PC-3 (cell line): ENCODE results near the gene EZH1. TPM values are rescaled to one million over a fixed set of nuclear protein-coding genes. Genes with fewer than 3 reads are reported as not detected.

Experiments used
- ATAC-seq: fragments of 200-7000 bp; cut with Tn5 transposase; 2 replicates; pipeline ENCODE4 v1.9.1; 2020; ENCODE audit warnings: mild to moderate bottlenecking, moderate library complexity
- BruUV-seq: library from RNA; stranded (reverse); fragments of 400-500 nt; replicated peaks from 2 replicates; lab custom pipeline; 2021; lab: Mats Ljungman, UMichigan
- CTCF ChIA-PET: fragments of 300-600 bp; sonication (Branson Sonifier 250); formaldehyde crosslinking; loops from one replicate; lab custom pipeline; 2022; ENCODE audit warnings: antibody characterized with exemption; lab: Charles Lee
- POLR2A ChIA-PET: fragments of 300-600 bp; sonication (Branson Sonifier 250); formaldehyde crosslinking; loops from one replicate; lab custom pipeline; 2022; ENCODE audit warnings: antibody characterized with exemption; ENCODE audit not compliant: unreplicated experiment; lab: Charles Lee
- DNase-seq: peaks from one replicate; pipeline ENCODE4 v3.0.0-alpha.2; 2015
- H2AFZ ChIP-seq: fragments of 300-600 bp; sonication (generic); 2 replicates; pipeline ENCODE4 v1.6.0; 2016; ENCODE audit warnings: antibody characterized with exemption, low read length
- H3F3A ChIP-seq: fragments of 300-600 bp; sonication (generic); one replicate; pipeline ENCODE4 v1.6.0; 2017; ENCODE audit warnings: antibody characterized with exemption, low read length, control low read depth, mild to moderate bottlenecking; ENCODE audit not compliant: unreplicated experiment
- H3K27ac ChIP-seq: fragments of 300-600 bp; sonication (generic); 2 replicates; pipeline ENCODE4 v1.5.1; 2016; ENCODE audit warnings: mild to moderate bottlenecking, low read length
- H3K27me3 ChIP-seq: fragments of 300-600 bp; sonication (generic); 2 replicates; pipeline ENCODE4 v1.6.1; 2016; ENCODE audit warnings: low read length, mixed read lengths
- H3K36me3 ChIP-seq: fragments of 300-600 bp; sonication (generic); 2 replicates; pipeline ENCODE4 v1.6.1; 2016; ENCODE audit warnings: low read depth, mixed run types, low read length, mixed read lengths
- H3K4me1 ChIP-seq: fragments of 300-600 bp; sonication (generic); 2 replicates; pipeline ENCODE4 v1.5.1; 2016; ENCODE audit warnings: low read length; ENCODE audit not compliant: insufficient read depth
- H3K4me2 ChIP-seq: fragments of 300-600 bp; sonication (generic); 2 replicates; pipeline ENCODE4 v1.6.0; 2016; ENCODE audit warnings: low read length
- H3K4me3 ChIP-seq: fragments of 300-600 bp; sonication (generic); 2 replicates; pipeline ENCODE4 v1.5.1; 2016; ENCODE audit warnings: mild to moderate bottlenecking, low read length, mixed read lengths
- H3K79me2 ChIP-seq: fragments of 300-600 bp; sonication (generic); 2 replicates; pipeline ENCODE4 v1.6.1; 2017; ENCODE audit warnings: low read length, mixed read lengths
- H3K9ac ChIP-seq: fragments of 300-600 bp; sonication (generic); 2 replicates; pipeline ENCODE4 v1.6.0; 2016; ENCODE audit warnings: mild to moderate bottlenecking, low read length
- H3K9me2 ChIP-seq: fragments of 300-600 bp; sonication (generic); replicated peaks from 2 replicates; pipeline ENCODE4 v1.6.1; 2016; ENCODE audit warnings: mixed run types, low read length, mixed read lengths
- H3K9me3 ChIP-seq: fragments of 300-600 bp; sonication (generic); 2 replicates; pipeline ENCODE4 v1.6.1; 2016; ENCODE audit warnings: low read length, mixed read lengths
- H4K20me1 ChIP-seq: fragments of 300-600 bp; sonication (generic); 2 replicates; pipeline ENCODE4 v1.6.1; 2016; ENCODE audit warnings: low read length, mixed read lengths
- EZH2 ChIP-seq: fragments of 300-600 bp; sonication (generic); IDR thresholded peaks from one replicate; pipeline ENCODE4 v1.6.1; 2017; ENCODE audit warnings: antibody characterized with exemption, mild to moderate bottlenecking, low read length; ENCODE audit not compliant: unreplicated experiment
- EZH2phosphoT487 ChIP-seq: fragments of 300-600 bp; sonication (generic); IDR thresholded peaks from 2 replicates; pipeline ENCODE4 v1.6.1; 2018; ENCODE audit warnings: mild to moderate bottlenecking, antibody characterized with exemption, low read length, borderline replicate concordance
- intact Hi-C: fragments of 100-400 bp; cut with micrococcal nuclease; formaldehyde crosslinking; loops from 2 replicates; pipeline ENCODE4 v1.9.0; 2023
- total RNA-seq: library from RNA; depleted of rRNA; stranded (reverse); fragments of >200 nt; gene quantifications from 2 replicates; pipeline ENCODE4 v1.2.3, GENCODE V29; 2014
- TF ChIP-seq, protein P1 (sequence below): fragments of 300-600 bp; sonication (generic); conservative IDR thresholded peaks from 2 replicates; pipeline ENCODE4 v1.5.1; 2017; ENCODE audit warnings: antibody characterized with exemption, low read depth, mild to moderate bottlenecking, low read length

Gene EZH1
- total RNA-seq, 1 experiment from 2014 or later = 5.8 TPM

DNA sequence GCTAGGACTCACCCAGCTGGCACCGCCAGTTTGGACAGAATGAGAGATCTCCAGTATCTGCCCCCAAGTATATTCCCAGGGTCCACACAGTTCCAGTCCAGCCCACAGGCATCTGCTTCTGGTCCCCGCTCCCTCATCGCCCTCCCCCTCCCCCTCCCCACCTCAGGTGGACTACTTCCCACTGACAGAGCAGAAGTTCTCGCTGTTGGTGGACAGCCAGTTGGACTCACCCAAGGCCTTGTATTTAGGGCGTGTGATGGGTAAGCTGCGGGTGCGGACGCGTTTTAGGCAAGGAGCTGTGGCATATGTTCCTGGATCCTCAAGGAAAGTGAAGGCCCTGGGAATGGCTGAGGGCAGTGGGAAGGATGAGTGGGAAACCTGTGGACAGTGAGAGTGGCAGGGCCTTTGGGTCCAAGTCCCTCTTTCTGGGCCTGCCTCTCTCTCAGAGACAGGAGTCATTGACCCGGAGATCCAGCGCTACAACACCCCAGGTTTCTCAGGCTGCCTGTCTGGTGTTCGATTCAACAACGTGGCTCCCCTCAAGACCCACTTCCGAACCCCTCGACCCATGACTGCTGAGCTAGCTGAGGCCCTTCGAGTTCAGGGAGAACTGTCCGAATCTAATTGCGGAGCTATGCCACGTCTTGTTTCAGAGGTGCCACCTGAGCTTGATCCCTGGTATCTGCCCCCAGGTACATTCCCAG, 47.6 kb downstream of the EZH1 start:
- no peak for DNase-seq
- POLR2A ChIA-PET = no interaction called here
- ATAC-seq = no peak
- no peaks in the 10 kb centered on the region for H3F3A ChIP-seq
- BruUV-seq = no TSS peak
- no peaks in the 10 kb centered on the region; the same call in 1 of the 2 replicates for H3K36me3 ChIP-seq
- H3K27ac ChIP-seq = no peak overlapping the region
- TF ChIP-seq EZH2phosphoT487 (no peak), EZH2 (no peak)
- TF ChIP-seq, protein P1, sequence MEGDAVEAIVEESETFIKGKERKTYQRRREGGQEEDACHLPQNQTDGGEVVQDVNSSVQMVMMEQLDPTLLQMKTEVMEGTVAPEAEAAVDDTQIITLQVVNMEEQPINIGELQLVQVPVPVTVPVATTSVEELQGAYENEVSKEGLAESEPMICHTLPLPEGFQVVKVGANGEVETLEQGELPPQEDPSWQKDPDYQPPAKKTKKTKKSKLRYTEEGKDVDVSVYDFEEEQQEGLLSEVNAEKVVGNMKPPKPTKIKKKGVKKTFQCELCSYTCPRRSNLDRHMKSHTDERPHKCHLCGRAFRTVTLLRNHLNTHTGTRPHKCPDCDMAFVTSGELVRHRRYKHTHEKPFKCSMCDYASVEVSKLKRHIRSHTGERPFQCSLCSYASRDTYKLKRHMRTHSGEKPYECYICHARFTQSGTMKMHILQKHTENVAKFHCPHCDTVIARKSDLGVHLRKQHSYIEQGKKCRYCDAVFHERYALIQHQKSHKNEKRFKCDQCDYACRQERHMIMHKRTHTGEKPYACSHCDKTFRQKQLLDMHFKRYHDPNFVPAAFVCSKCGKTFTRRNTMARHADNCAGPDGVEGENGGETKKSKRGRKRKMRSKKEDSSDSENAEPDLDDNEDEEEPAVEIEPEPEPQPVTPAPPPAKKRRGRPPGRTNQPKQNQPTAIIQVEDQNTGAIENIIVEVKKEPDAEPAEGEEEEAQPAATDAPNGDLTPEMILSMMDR = no peak
- H4K20me1 ChIP-seq = no peaks in the 10 kb centered on the region
- no peak overlapping the region for H3K4me3 ChIP-seq
- peaks cover 4% of the 10 kb centered on the region; the same call in 1 of the 2 replicates for H3K4me1 ChIP-seq
- no peaks in the 10 kb centered on the region for H3K9me3 ChIP-seq
- H2AFZ ChIP-seq = no peak overlapping the region
- no peaks in the 10 kb centered on the region for H3K79me2 ChIP-seq
- H3K4me2 ChIP-seq = no peak overlapping the region
- H3K9me2 ChIP-seq = no peaks in the 10 kb centered on the region
- H3K27me3 ChIP-seq = no peaks in the 10 kb centered on the region
- CTCF ChIA-PET = no interaction called here
- no peak overlapping the region for H3K9ac ChIP-seq
- intact Hi-C loops = no loop called here

DNA sequence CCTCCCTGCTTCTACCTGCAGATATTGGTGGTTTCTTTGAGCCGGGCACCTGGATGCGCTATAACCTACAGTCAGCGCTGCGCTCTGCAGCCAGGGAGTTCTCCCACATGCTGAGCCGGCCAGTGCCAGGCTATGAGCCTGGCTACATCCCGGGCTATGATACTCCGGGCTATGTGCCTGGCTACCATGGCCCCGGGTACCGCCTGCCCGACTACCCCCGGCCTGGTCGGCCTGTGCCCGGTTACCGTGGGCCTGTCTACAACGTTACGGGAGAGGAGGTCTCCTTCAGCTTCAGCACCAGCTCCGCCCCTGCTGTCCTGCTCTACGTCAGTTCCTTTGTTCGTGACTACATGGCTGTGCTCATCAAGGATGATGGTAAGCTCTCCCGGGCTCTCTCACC, 49.3 kb downstream of the EZH1 start:
- no peaks in the 10 kb centered on the region for H3K79me2 ChIP-seq
- DNase-seq = no peak
- no peak overlapping the region for H3K4me2 ChIP-seq
- H3K9me2 ChIP-seq = no peaks in the 10 kb centered on the region
- no peak overlapping the region for H3K4me3 ChIP-seq
- no peak overlapping the region for H3K27ac ChIP-seq
- intact Hi-C loops = no loop called here
- no peak overlapping the region for H2AFZ ChIP-seq
- no peaks in the 10 kb centered on the region for H3F3A ChIP-seq
- no peak for TF ChIP-seq EZH2
- no peak for TF ChIP-seq EZH2phosphoT487
- TF ChIP-seq, protein P1 = no peak
- ATAC-seq = no peak
- H3K9me3 ChIP-seq = no peaks in the 10 kb centered on the region
- ChIA-PET POLR2A (no interaction called here), CTCF (no interaction called here)
- no peak overlapping the region for H3K9ac ChIP-seq
- H3K36me3 ChIP-seq = no peaks in the 10 kb centered on the region; the same call in 1 of the 2 replicates
- H3K27me3 ChIP-seq = no peaks in the 10 kb centered on the region
- H4K20me1 ChIP-seq = no peaks in the 10 kb centered on the region
- BruUV-seq = no TSS peak
- H3K4me1 ChIP-seq = peaks cover 4% of the 10 kb centered on the region; the same call in 1 of the 2 replicates

DNA sequence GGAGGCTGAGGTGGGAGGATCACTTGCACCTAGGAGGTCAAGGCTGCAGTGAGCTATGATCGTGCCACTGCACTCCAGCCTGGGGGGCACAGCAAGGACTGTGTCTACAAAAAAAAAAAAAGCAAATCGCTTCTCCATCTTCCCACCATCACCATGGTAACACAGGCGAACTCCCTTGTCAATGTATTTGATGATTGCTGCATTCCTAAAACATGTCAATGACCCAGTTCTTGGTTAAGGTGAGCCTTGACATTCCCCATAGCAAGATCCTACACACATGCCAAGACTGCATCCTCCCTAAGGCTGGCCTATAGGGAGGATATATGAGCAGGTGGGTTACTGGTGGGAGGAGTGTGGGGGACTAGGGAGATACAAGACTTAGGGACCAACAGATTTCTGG, 50.3 kb downstream of the EZH1 start:
- H3K9me2 ChIP-seq = no peaks in the 10 kb centered on the region
- H3K27me3 ChIP-seq = no peaks in the 10 kb centered on the region
- no peak overlapping the region for H3K9ac ChIP-seq
- H3K4me3 ChIP-seq = no peak overlapping the region
- no peaks in the 10 kb centered on the region for H3K9me3 ChIP-seq
- no TSS peak for BruUV-seq
- DNase-seq (no peak), ATAC-seq (no peak)
- no peak overlapping the region for H2AFZ ChIP-seq
- TF ChIP-seq EZH2phosphoT487 (no peak), EZH2 (no peak)
- TF ChIP-seq, protein P1 = no peak
- H3K27ac ChIP-seq = no peak overlapping the region
- H3K4me1 ChIP-seq = peaks cover 4% of the 10 kb centered on the region; the same call in 1 of the 2 replicates
- no peaks in the 10 kb centered on the region for H4K20me1 ChIP-seq
- ChIA-PET CTCF (interaction anchor here (0.6 kb wide), 1 partner anchor 17 kb away, joined by 3 read pairs; no protein-coding TSS in a partner anchor), POLR2A (no interaction called here)
- intact Hi-C loops = no loop called here
- H3F3A ChIP-seq = no peaks in the 10 kb centered on the region
- no peaks in the 10 kb centered on the region for H3K79me2 ChIP-seq
- H3K36me3 ChIP-seq = no peaks in the 10 kb centered on the region; the same call in 1 of the 2 replicates
- H3K4me2 ChIP-seq = no peak overlapping the region
